PFSK-1 (cell line): ENCODE measurements around the gene G6PD.

Source experiments
- POLR2AphosphoS5 ChIP-seq: IDR thresholded peaks from 2 replicates; pipeline ENCODE4 v1.6.1; 2012; ENCODE audit warnings: low read depth, mild to moderate bottlenecking, control low read depth, low read length, moderate library complexity
- REST ChIP-seq, 2 experiments: IDR thresholded peaks; 2 replicates each; pipeline versions ENCODE4 v1.6.1 to v1.8.0; 2011 to 2012; ENCODE audit warnings: low read depth in 2 of 2, low read length in 2 of 2, control low read depth in 1 of 2, inconsistent platforms in 1 of 2, mild to moderate bottlenecking in 1 of 2, moderate library complexity in 1 of 2; ENCODE audit not compliant: insufficient read depth in 1 of 2
- TAF1 ChIP-seq: IDR thresholded peaks from 2 replicates; pipeline ENCODE4 v1.6.1; 2012; ENCODE audit warnings: low read length, control low read depth, borderline replicate concordance; ENCODE audit not compliant: insufficient read depth

GRCh38 chrX:154506483-154507332 is 39.9 kb downstream of the G6PD start:
- no peak for TF ChIP-seq POLR2AphosphoS5
- TF ChIP-seq TAF1, result no peak
- TF ChIP-seq REST (IDR thresholded peaks at IDR 0.05; ENCODE audit: insufficient read depth in 1 of 2, low read depth in 2 of 2, low read length in 2 of 2), result no peak
